Prostate gland (tissue), 2 donors: Measurements from ENCODE around the gene IGDCC3.

Experiments
- POLR2A ChIP-seq: fragments of 450-650 bp; IDR thresholded peaks from one replicate; pipeline ENCODE4 v1.6.1; 2016; ENCODE audit warnings: antibody characterized with exemption, mild to moderate bottlenecking
- POLR2AphosphoS5 ChIP-seq: sonication (generic); formaldehyde crosslinking; IDR thresholded peaks from one replicate; pipeline ENCODE4 v1.6.1; 2017; ENCODE audit warnings: antibody characterized with exemption
- TF ChIP-seq, protein P1 (sequence below), 4 experiments: fragments of 200-600 bp in 2 of 4; fragments of 450-650 bp in 2 of 4; sonication (generic) in 2 of 4; IDR thresholded peaks; 1 replicate in 3 of 4; 2 replicates in 1 of 4; pipeline ENCODE4 v1.5.1; 2016 to 2019; ENCODE audit warnings: antibody characterized with exemption in 4 of 4, mild to moderate bottlenecking in 2 of 4, moderate library complexity in 2 of 4

DNA sequence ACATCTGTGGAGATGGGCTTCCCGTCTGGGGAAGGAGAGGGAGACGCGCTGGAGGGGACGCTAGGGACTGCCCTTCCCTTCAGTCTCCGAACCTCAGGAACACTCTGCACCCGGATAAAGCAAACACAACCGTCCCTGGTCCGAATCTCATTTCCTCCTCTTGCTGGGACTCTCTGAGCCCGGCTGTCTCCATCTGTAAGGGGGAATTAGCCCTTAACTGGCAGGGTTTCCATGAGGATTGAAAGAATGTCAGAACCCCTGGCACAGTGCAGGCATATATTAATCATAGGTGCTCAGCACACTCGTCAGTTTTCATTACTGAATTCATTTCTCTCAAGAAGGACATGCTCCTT lies 19.1 kb upstream of the IGDCC3 start:
- TF ChIP-seq, protein P1, sequence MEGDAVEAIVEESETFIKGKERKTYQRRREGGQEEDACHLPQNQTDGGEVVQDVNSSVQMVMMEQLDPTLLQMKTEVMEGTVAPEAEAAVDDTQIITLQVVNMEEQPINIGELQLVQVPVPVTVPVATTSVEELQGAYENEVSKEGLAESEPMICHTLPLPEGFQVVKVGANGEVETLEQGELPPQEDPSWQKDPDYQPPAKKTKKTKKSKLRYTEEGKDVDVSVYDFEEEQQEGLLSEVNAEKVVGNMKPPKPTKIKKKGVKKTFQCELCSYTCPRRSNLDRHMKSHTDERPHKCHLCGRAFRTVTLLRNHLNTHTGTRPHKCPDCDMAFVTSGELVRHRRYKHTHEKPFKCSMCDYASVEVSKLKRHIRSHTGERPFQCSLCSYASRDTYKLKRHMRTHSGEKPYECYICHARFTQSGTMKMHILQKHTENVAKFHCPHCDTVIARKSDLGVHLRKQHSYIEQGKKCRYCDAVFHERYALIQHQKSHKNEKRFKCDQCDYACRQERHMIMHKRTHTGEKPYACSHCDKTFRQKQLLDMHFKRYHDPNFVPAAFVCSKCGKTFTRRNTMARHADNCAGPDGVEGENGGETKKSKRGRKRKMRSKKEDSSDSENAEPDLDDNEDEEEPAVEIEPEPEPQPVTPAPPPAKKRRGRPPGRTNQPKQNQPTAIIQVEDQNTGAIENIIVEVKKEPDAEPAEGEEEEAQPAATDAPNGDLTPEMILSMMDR (IDR thresholded peaks at IDR 0.05) = no peak
- no peak for TF ChIP-seq POLR2A
- TF ChIP-seq POLR2AphosphoS5 = no peak
